ENCODE data around the gene TTYH1.

Gene TTYH1

DNA sequence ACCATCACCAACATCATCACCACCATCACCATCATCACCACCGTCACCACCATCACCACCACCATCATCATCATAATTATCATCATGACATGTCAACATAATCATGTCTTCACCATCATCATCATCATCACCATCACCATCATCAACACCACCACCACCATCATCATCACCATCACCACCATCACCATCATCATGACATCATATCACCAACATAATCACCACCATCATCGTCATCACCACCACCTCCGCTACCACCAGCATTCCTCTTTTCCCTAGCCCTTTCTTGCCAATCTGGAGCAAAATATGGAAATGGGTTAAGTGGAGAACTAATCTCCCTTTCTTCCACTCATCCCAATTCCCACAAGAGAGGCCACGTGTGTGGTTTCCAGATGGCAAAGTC, 1.1 kb upstream of the TTYH1 start:
- Mint-ChIP-seq H3K36me3 (peaks cover 1% of the 10 kb centered on the region), H3K4me1 (peaks cover 15% of the 10 kb centered on the region), H3K9me3 (peaks cover 5% of the 10 kb centered on the region), H3K4me3 (peak overlapping the region; percentile 19), H3K27ac (no peak overlapping the region), H3K27me3 (peaks cover 25% of the 10 kb centered on the region)

DNA sequence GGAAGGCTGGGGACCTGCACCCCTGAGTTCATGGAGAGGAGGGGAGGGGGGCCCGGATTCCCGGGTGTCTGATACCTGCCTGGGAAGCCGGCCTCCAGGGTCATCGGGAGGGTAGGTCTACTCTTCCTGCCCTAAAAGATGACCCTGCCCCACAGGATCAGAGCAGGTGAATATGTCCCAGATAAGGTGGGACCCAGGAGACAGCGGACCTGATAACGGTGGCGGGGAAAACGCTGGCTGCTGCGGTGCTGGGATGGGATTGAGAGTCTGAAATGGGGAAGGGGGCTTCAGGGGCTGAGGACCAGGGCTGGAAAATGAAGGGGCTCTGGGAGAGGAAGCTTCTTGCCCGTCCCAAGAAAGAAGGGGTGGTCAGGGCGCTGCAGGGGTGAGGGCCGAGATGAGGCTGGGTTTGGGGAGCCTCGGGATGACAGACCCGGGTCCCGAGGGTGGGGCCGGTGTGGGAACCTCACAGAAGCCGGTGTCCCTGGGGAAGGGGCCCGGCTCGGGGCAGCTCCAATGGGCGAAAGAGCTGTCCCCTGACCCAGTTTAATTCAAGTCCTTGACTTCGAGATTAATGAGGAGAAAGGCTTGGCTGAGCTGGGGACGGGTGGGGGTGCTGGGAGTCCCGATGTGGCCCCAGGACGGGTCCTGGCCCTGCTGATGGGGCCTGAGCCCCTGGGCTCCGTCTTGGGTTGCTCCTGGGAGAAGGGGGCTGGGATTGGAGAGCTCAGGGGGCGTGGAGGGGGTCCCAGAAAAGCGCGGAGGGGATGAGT, 823 bp downstream of the TTYH1 start:
- Mint-ChIP-seq H3K36me3 (peaks cover 1% of the 10 kb centered on the region), H3K27me3 (peaks cover 29% of the 10 kb centered on the region), H3K4me1 (peaks cover 15% of the 10 kb centered on the region), H3K27ac (no peak overlapping the region), H3K4me3 (peak overlapping the region; percentile 20), H3K9me3 (peaks cover 5% of the 10 kb centered on the region)

DNA sequence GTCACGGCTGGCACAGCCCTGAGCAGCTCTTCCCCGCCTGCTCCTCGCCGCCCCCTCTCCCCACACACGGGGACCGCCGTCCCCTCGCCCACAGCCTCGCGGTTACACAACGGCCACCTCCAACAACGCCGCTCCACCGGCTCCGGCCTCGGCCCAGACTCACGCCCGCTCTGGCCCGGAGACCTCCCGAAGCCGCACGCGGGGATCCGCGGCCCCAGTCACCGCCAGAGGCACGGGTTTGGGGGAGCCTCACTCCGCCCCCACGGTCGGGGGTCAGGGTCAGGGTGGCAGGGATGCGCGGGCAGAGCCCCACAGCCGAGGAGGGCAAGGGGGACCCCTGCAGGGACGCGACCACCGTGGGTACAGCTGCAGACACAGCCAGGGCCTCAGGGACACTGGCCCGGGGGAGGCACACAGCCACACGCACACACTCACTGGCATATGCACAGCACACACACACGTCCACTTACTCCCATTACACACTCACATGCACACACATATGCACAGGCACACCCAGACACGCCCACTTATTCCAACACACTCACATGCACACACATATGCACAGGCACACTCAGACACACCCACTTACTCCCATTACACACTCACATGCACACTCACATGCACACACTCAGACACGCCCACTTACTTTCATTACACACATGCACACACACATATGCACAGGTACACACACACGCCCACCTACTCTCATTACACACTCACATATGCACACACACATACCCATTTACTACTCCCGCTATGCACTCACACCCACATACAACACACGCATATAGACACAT, 1.6 kb downstream of the TTYH1 start:
- H3K27ac Mint-ChIP-seq = no peak overlapping the region
- H3K27me3 Mint-ChIP-seq = peaks cover 27% of the 10 kb centered on the region
- H3K4me3 Mint-ChIP-seq = no peak overlapping the region
- peaks cover 1% of the 10 kb centered on the region for H3K36me3 Mint-ChIP-seq
- H3K9me3 Mint-ChIP-seq = peaks cover 5% of the 10 kb centered on the region
- H3K4me1 Mint-ChIP-seq = peaks cover 15% of the 10 kb centered on the region

DNA sequence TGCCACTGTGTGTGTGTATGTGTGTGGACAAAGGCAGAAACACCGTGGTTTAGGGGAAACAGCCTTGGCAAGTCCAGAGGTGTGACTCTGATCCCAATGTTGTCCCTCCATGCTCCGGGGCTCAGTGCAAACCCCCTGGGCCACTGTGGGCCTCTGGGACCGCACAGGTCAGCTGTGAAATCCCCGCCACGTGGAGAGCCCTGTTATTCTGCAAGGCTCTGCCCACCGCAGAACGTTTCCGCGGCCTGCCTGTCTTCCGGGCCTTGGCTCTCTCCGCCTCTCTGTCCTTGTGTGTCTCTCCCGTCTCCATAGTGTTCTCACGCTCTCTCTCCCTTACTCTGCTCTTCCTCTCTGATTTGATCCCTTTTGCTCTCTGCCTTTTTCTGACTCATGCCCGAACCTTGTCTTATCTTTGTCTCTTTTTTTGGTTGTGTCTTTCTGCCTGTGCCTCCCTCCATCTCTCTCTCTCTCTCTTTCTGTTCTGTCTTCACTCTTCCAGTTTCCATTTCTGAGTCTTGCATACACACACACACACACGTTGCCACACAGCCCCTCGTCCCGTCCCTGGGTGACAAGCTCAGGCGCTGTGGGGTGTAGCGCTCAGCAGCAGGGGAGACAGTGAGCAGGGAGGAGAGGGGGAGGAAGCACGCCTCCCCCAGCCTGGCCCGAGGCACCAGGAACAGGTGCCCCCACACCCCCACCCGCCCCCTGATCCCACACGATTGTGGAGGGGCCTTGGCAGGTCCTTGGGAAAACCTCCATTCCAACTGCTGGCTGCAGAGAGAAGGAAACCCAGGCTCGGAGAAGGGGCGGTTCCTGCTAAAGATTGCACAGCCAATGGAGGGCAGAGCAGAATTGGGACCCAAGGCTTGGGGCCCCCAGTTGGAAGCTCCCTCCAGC, 3.0 kb downstream of the TTYH1 start:
- H3K4me3 Mint-ChIP-seq = peak overlapping the region; percentile 28
- H3K27ac Mint-ChIP-seq = no peak overlapping the region
- peaks cover 5% of the 10 kb centered on the region for H3K9me3 Mint-ChIP-seq
- H3K27me3 Mint-ChIP-seq = peaks cover 29% of the 10 kb centered on the region
- H3K36me3 Mint-ChIP-seq = peaks cover 1% of the 10 kb centered on the region
- H3K4me1 Mint-ChIP-seq = peaks cover 15% of the 10 kb centered on the region

DNA sequence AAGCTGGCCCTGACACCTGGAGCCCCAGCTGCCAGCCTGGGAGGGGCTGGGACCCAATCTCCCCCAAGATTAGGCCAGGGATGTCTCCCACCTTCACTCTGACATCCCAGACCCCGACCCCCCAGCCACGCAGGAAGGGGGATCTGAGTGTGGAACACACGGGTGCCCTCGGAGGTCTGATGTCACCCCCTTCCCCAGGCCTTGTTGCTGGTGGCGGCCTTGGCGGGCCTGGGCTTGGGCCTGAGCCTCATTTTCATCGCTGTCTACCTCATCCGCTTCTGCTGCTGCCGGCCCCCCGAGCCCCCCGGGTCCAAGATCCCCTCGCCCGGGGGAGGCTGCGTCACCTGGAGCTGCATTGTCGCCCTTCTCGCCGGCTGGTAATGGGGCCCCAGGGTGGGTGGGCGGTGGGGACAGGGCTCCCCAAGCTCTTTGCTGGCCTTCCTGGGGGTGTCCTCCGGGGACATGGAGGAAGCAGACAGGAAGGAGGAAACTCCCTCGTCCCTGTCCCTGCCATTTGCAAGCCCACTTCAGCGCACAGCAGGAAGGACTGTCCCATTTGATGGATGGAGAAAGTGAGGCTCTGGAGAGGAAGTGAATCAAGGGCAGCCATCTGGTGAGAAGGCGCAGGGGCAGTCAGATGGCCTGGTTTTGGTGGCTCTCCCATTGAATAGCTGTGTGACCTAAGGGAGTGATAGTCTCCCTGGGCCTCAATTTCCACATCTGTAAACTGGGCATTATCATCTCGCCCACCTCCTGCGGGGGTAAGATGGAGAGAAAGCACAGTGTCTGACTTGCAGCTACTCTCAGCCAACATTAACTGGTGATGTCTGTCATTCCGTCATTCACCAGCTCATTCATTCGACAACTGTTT, 3.9 kb downstream of the TTYH1 start:
- Mint-ChIP-seq H3K27me3 (peaks cover 30% of the 10 kb centered on the region), H3K9me3 (peaks cover 2% of the 10 kb centered on the region), H3K36me3 (no peaks in the 10 kb centered on the region), H3K4me1 (peaks cover 15% of the 10 kb centered on the region), H3K27ac (no peak overlapping the region), H3K4me3 (no peak overlapping the region)

DNA sequence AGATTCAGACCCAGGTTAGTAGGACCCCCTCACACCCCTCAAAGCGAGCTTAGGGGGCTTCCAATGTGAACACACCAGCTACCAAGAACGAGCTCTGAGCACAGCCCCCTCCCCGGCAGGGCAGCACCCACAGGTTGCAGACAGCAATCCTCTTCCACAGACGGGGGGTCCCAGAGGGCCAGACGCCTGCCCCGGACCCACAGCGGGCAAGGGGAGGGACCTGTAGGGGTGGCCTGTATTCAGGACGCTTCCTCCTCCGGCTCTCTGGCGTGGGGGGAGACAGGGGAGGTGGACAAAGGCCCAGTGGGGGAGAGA, 4.8 kb downstream of the TTYH1 start:
- Mint-ChIP-seq H3K36me3 (no peaks in the 10 kb centered on the region), H3K27ac (no peak overlapping the region), H3K9me3 (no peaks in the 10 kb centered on the region), H3K27me3 (peaks cover 25% of the 10 kb centered on the region), H3K4me3 (no peak overlapping the region), H3K4me1 (peaks cover 15% of the 10 kb centered on the region)

DNA sequence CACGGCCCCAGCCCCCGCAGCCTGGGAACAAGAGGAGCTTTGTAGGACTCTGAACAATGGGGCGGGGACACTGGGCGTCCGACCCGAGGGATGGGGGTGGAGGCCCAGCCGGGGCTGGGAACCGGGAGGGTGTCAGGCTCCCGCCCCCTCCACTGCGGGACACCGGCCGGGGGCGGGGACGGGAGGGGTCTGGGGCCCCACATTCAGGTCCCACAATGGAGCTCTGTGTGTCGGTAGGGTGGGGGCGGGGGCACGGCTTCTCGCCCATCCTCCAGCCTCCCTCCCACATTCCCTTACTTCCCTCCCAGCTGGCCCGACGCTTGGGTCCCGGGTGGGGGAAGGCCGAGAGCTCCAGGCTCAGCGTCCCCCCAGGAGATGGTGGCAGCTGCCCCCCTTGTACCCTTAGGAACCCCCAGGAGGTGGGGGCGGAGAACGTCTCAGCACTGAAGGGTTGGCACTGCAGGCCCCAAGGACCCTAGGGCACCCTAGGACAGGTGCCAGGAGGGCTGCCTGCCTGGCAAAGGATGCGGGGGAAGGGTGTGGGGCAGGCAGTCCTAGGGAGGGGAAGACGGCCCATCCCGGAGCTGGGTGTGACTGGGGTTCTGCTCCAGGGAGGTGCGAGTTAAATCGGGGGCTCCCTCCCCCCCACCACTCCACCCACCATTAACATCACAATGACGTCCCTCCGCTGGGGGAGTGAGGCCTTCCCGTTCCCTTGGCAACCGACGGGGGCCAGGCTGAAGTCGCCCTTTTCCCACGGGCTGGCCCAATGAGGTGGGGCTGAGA, 5.3 kb downstream of the TTYH1 start:
- Mint-ChIP-seq H3K4me1 (peaks cover 15% of the 10 kb centered on the region), H3K4me3 (no peak overlapping the region), H3K27ac (no peak overlapping the region), H3K36me3 (no peaks in the 10 kb centered on the region), H3K9me3 (no peaks in the 10 kb centered on the region), H3K27me3 (peaks cover 25% of the 10 kb centered on the region)

DNA sequence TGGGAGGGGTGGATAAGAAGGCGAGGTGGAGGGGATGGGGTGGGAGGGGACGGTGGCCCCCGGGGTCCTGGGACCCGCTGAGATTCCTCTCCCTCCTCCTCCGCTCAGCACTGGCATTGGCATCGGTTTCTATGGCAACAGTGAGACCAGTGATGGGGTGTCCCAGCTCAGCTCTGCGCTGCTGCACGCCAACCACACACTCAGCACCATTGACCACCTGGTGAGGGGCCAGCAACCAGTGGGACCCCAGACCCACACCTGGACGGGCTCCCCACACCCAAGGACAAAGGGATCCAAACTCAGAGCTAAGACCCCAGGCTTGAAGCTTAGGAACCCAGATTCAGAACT, 5.9 kb downstream of the TTYH1 start:
- no peak overlapping the region for H3K4me3 Mint-ChIP-seq
- H3K36me3 Mint-ChIP-seq = no peaks in the 10 kb centered on the region
- peaks cover 15% of the 10 kb centered on the region for H3K4me1 Mint-ChIP-seq
- H3K27ac Mint-ChIP-seq = no peak overlapping the region
- H3K9me3 Mint-ChIP-seq = no peaks in the 10 kb centered on the region
- H3K27me3 Mint-ChIP-seq = peaks cover 26% of the 10 kb centered on the region

DNA sequence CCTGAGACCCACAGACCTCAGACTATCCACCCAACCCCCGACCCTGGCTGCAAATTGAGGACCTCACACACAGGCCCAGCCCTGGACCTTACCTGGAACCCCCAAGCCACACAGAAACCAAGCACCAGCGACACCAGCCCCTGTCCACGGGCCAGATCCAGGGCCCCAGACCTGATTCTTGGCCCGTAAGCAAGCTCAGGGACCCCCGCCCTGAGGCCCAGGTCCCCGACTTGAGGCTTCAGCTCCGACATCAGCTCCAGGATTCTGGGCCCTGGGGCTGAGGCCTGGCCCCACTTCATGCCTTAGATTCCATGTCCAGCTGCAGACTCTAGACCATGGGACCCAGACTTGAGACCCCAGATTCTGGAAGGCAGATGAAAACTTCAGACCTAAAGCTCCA, 6.3 kb downstream of the TTYH1 start:
- Mint-ChIP-seq H3K27me3 (peaks cover 27% of the 10 kb centered on the region), H3K4me3 (no peak overlapping the region), H3K4me1 (peaks cover 15% of the 10 kb centered on the region), H3K36me3 (no peaks in the 10 kb centered on the region), H3K27ac (no peak overlapping the region), H3K9me3 (no peaks in the 10 kb centered on the region)

DNA sequence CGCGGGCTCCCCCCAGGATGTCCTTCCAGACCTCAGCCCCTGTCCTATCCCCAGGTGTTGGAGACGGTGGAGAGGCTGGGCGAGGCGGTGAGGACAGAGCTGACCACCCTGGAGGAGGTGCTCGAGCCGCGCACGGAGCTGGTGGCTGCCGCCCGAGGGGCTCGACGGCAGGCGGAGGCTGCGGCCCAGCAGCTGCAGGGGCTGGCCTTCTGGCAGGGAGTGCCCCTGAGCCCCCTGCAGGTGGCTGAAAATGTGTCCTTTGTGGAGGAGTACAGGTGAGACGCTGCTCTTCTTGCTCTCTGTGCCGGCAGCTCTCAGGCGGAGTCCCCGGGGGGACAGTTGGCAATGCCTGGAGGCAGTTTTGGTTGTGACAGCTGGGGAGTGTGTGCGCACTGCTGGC, 6.9 kb downstream of the TTYH1 start:
- Mint-ChIP-seq H3K4me1 (peaks cover 13% of the 10 kb centered on the region), H3K36me3 (no peaks in the 10 kb centered on the region), H3K9me3 (no peaks in the 10 kb centered on the region), H3K27me3 (peaks cover 29% of the 10 kb centered on the region), H3K4me3 (no peak overlapping the region), H3K27ac (no peak overlapping the region)

DNA sequence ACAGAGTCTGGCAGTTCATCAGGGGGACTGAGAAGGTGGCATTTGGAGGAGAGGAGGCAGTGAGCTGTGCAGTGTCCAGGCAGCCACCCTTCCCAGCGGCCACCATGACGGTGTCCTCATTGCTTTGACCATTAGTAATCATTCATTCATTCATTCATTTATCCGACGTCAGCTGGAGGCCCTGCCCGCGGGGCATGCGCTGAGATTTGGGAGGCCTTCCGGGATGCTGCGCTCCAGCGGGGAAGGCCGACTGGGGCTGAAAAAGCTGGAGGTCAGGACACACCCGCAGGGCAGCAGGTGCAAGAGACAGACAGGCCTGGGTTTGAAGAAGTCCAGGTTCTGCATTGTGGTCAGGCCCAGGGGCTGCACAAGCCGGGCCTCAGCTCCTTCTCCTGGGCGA, 8.9 kb downstream of the TTYH1 start:
- H3K4me1 Mint-ChIP-seq = no peaks in the 10 kb centered on the region
- H3K36me3 Mint-ChIP-seq = no peaks in the 10 kb centered on the region
- H3K27me3 Mint-ChIP-seq = peaks cover 23% of the 10 kb centered on the region
- no peaks in the 10 kb centered on the region for H3K9me3 Mint-ChIP-seq
- no peak overlapping the region for H3K4me3 Mint-ChIP-seq
- H3K27ac Mint-ChIP-seq = peak overlapping the region; percentile 41

DNA sequence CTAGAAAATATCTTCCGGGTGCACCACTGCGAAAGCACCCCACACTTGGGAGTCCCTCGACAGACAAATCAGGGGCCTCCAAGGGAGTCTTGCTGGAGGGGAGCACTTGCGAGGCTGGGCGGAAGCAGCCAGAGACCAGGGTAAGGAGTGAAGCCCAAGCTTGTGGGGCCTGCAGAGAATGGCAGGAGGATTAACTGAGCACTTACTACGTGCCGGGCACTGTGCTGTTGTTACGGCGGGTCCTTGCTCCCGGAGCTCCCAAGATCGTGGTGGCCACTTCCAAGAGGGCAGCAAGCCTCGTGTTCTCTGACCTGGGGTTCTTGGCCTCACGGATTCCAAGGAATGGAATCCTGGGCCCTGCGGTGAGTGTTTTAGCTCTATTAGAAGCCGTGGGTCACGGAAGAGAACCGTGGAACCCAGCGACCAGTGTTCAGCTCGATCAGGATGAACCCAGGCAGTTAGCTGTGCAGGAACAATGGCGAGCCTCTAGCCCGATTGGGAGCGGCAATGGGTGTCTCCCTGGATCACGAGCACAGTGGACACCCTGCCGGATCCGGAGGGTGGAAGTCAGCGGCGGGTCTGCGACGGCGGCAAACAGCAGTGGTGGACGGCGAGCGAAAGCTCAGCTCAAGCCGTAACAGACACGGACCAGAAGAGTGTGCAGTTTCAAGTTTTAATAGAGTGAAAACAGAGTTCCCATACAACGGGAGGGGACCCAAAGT, 9.6 kb downstream of the TTYH1 start:
- peaks cover 19% of the 10 kb centered on the region for H3K27me3 Mint-ChIP-seq
- no peak overlapping the region for H3K4me3 Mint-ChIP-seq
- no peaks in the 10 kb centered on the region for H3K9me3 Mint-ChIP-seq
- no peaks in the 10 kb centered on the region for H3K36me3 Mint-ChIP-seq
- H3K4me1 Mint-ChIP-seq = no peaks in the 10 kb centered on the region
- no peak overlapping the region for H3K27ac Mint-ChIP-seq

DNA sequence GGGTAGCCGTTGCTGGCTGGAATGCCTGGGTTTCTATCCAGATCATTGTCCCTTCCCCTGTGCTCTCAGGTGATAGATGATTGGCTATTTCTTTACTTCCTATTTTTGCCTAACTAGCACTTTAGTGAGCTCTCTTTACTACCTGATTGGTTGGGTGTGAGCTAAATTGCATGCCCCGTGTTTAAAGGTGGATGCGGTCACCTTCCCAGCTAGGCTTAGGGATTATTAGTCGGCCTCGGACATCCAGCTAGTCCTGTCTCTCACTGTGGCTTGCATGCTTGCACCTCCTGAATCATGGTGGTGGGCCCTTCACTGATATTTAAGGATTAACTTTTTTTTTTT, 10.1 kb downstream of the TTYH1 start:
- H3K4me1 Mint-ChIP-seq = no peaks in the 10 kb centered on the region
- H3K27me3 Mint-ChIP-seq = peaks cover 19% of the 10 kb centered on the region
- no peaks in the 10 kb centered on the region for H3K9me3 Mint-ChIP-seq
- no peak overlapping the region for H3K4me3 Mint-ChIP-seq
- no peak overlapping the region for H3K27ac Mint-ChIP-seq
- no peaks in the 10 kb centered on the region for H3K36me3 Mint-ChIP-seq

DNA sequence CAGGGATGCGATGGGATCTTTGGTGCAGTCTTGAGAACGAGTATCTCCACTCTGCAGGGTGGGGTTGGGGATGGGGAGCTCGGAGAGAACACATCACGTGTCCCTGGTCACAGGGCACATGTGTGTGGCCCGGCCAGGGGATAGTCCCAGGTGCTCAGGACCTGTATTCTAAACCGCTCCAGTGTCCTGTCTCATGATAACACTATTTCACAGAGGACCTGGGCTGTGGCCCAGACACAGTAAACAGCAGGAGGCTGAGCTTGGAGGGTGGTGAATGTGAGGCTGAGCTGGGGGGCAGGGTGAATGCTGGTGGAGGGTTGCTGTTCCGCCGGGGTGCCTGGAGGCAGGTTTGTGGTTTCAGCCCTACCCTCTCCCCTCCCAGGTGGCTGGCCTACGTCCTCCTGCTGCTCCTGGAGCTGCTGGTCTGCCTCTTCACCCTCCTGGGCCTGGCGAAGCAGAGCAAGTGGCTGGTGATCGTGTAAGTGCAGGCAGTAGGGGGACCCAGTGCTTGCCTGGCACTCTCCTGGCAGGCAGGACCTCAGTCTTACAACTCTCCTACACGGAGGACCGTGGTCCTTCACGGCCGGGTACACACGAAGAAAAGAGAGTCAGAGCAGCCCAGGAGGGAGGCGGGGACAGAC, 11.1 kb downstream of the TTYH1 start:
- no peak overlapping the region for H3K27ac Mint-ChIP-seq
- H3K4me3 Mint-ChIP-seq = no peak overlapping the region
- H3K27me3 Mint-ChIP-seq = peaks cover 19% of the 10 kb centered on the region
- H3K4me1 Mint-ChIP-seq = peaks cover 5% of the 10 kb centered on the region
- no peaks in the 10 kb centered on the region for H3K36me3 Mint-ChIP-seq
- no peaks in the 10 kb centered on the region for H3K9me3 Mint-ChIP-seq

All from activated naive CD4-positive, alpha-beta T cell treated with anti-CD3 and anti-CD28 coated beads, Interleukin-2, amount 50 U/mL, for 24 hours (primary cell).